Amygdala (tissue), 56 donors: ENCODE data around the gene CLMP.
"Not testable (repeated sequence)": the region's sequence is repeated elsewhere in the genome, so short reads cannot be mapped to it uniquely, and the experiment has no call there.

ENCODE experiments used
- DNase-seq, 56 donors: peaks; one replicate each; lab custom pipeline; 2025; lab: John Stamatoyannopoulos, UW

CLMP gene

GRCh38 chr11:123062158-123062891 is 132.7 kb downstream of the CLMP start:
- DNase-seq = peak; percentile 90 to 100 (median 100)

- DNase-seq = peak in 45 of 56 donors; percentile 25 to 98 (median 56)
These were observed 133.5 kb downstream of the CLMP start, which contains the start of gene HSPA8 for GRCh38 chr11:123061403-123062157. Gene HSPA8 (minus strand): TSS chr11:123062136. CDS start chr11:123061324, 812 bp downstream.

GRCh38 chr11:123060277-123061000 is 134.6 kb downstream of the CLMP start:
- DNase-seq = no peak

GRCh38 chr11:123059041-123059920 is 135.8 kb downstream of the CLMP start:
- DNase-seq = not testable (repeated sequence)

GRCh38 chr11:123057661-123058305 is 137.3 kb downstream of the CLMP start:
- DNase-seq = no peak

- no peak for DNase-seq
These were observed 138.1 kb downstream of the CLMP start for GRCh38 chr11:123056835-123057491.

GRCh38 chr11:123055191-123055901 is 139.7 kb downstream of the CLMP start:
- DNase-seq = no peak

GRCh38 chr11:123054301-123055065 is 140.6 kb downstream of the CLMP start:
- peak in 14 of 56 donors; percentile 5 to 71 (median 20) for DNase-seq

GRCh38 chr11:123052901-123053721 is 141.9 kb downstream of the CLMP start:
- no peak for DNase-seq

GRCh38 chr11:123051634-123052033 is 143.4 kb downstream of the CLMP start:
- no peak for DNase-seq

- no peak for DNase-seq
These were observed 143.9 kb downstream of the CLMP start for GRCh38 chr11:123051146-123051545.

- no peak for DNase-seq
These were observed 147.1 kb downstream of the CLMP start for GRCh38 chr11:123047947-123048293.

GRCh38 chr11:123047266-123047946 is 147.6 kb downstream of the CLMP start:
- DNase-seq = no peak

- DNase-seq = no peak
These were observed 148.4 kb downstream of the CLMP start for GRCh38 chr11:123046473-123047259.

GRCh38 chr11:123045101-123045500 is 149.9 kb downstream of the CLMP start:
- no peak for DNase-seq
